GM19240 (cell line): Measurements from ENCODE around the gene KDSR.

Experiments used
- DNase-seq: peaks from one replicate; pipeline ENCODE4 v3.0.0; 2011; ENCODE audit warnings: low spot score; ENCODE audit not compliant: insufficient read length

The KDSR gene

GRCh38 chr18:63307551-63308200 is 59.3 kb downstream of the KDSR start:
- DNase-seq, result no peak

GRCh38 chr18:63306819-63307550 is 60.0 kb downstream of the KDSR start:
- no peak for DNase-seq

GRCh38 chr18:63306249-63306648 is 60.8 kb downstream of the KDSR start:
- no peak for DNase-seq

- DNase-seq, result no peak
Observed at GRCh38 chr18:63303547-63303946, 63.5 kb downstream of the KDSR start.

GRCh38 chr18:63302636-63303405 is 64.2 kb downstream of the KDSR start:
- DNase-seq, result no peak

GRCh38 chr18:63302220-63302619 is 64.8 kb downstream of the KDSR start:
- DNase-seq, result no peak

GRCh38 chr18:63301434-63301833 is 65.6 kb downstream of the KDSR start:
- DNase-seq, result no peak

GRCh38 chr18:63299837-63300745 is 66.9 kb downstream of the KDSR start:
- DNase-seq, result no peak

GRCh38 chr18:63298400-63299365 is 68.3 kb downstream of the KDSR start:
- no peak for DNase-seq

- no peak for DNase-seq
Observed at GRCh38 chr18:63297687-63298399, 69.2 kb downstream of the KDSR start.

- no peak for DNase-seq
Observed at GRCh38 chr18:63293935-63294334, 73.1 kb downstream of the KDSR start.

GRCh38 chr18:63292831-63293683 is 73.9 kb downstream of the KDSR start:
- no peak for DNase-seq

GRCh38 chr18:63291278-63291677 is 75.7 kb downstream of the KDSR start:
- DNase-seq, result no peak

GRCh38 chr18:63290821-63291200 is 76.2 kb downstream of the KDSR start:
- DNase-seq, result no peak

- no peak for DNase-seq
Observed at GRCh38 chr18:63290166-63290820, 76.7 kb downstream of the KDSR start.

- no peak for DNase-seq
Observed at GRCh38 chr18:63288311-63288710, 78.7 kb downstream of the KDSR start.

GRCh38 chr18:63287691-63288220 is 79.2 kb downstream of the KDSR start:
- DNase-seq, result no peak

GRCh38 chr18:63286926-63287325 is 80.1 kb downstream of the KDSR start:
- no peak for DNase-seq
